H9 (cell line): ENCODE data around the gene GPR141. TPM values are rescaled to one million over a fixed set of nuclear protein-coding genes. Genes with fewer than 3 reads are reported as not detected.

Experiments
- DNase-seq: peaks from one replicate; pipeline ENCODE4 v3.0.0-alpha.2; 2017
- H2AFZ ChIP-seq: one replicate; pipeline ENCODE4 v1.6.1; 2013; ENCODE audit warnings: mild to moderate bottlenecking, low read length, control low read depth, moderate library complexity
- H2AK5ac ChIP-seq: 2 replicates; pipeline ENCODE4 v1.6.1; 2013; ENCODE audit warnings: low read length, control low read depth, mixed read lengths; ENCODE audit not compliant: insufficient read length
- H2BK120ac ChIP-seq: one replicate; pipeline ENCODE4 v1.6.1; 2013; ENCODE audit warnings: low read depth, mild to moderate bottlenecking, low read length, control low read depth, inconsistent platforms; ENCODE audit not compliant: poor library complexity, severe bottlenecking
- H2BK12ac ChIP-seq: 2 replicates; pipeline ENCODE4 v1.6.1; 2013; ENCODE audit warnings: low read length, control low read depth, mixed read lengths, low read depth; ENCODE audit not compliant: insufficient read length
- H2BK15ac ChIP-seq: 2 replicates; pipeline ENCODE4 v1.6.1; 2013; ENCODE audit warnings: low read depth, low read length, control low read depth
- H2BK20ac ChIP-seq: one replicate; pipeline ENCODE4 v1.6.1; 2013; ENCODE audit warnings: low read depth, mild to moderate bottlenecking, low read length, control low read depth, inconsistent platforms; ENCODE audit not compliant: poor library complexity, severe bottlenecking
- H2BK5ac ChIP-seq: 2 replicates; pipeline ENCODE4 v1.6.1; 2013; ENCODE audit warnings: low read length, control low read depth, mixed read lengths; ENCODE audit not compliant: insufficient read length
- H3K14ac ChIP-seq: 2 replicates; pipeline ENCODE4 v1.6.1; 2013; ENCODE audit warnings: low read length, control low read depth; ENCODE audit not compliant: insufficient read depth
- H3K18ac ChIP-seq: 2 replicates; pipeline ENCODE4 v1.6.1; 2013; ENCODE audit warnings: low read depth, mild to moderate bottlenecking, mixed read lengths, low read length, control low read depth; ENCODE audit not compliant: insufficient read length
- H3K23ac ChIP-seq: 2 replicates; pipeline ENCODE4 v1.6.1; 2013; ENCODE audit warnings: low read length, control low read depth, mixed read lengths, low read depth; ENCODE audit not compliant: insufficient read length
- H3K23me2 ChIP-seq: 2 replicates; pipeline ENCODE4 v1.6.1; 2013; ENCODE audit warnings: low read depth, mild to moderate bottlenecking, mixed read lengths, low read length, control low read depth; ENCODE audit not compliant: insufficient read length, poor library complexity, severe bottlenecking
- H3K27ac ChIP-seq: 2 replicates; pipeline ENCODE4 v1.5.1; 2013; ENCODE audit warnings: low read length, control low read depth, mixed read lengths, low read depth; ENCODE audit not compliant: insufficient read length
- H3K27me3 ChIP-seq: 2 replicates; pipeline ENCODE4 v1.6.1; 2013; ENCODE audit warnings: low read length, control low read depth, inconsistent platforms; ENCODE audit not compliant: insufficient read depth
- H3K4ac ChIP-seq: 2 replicates; pipeline ENCODE4 v1.6.1; 2013; ENCODE audit warnings: low read depth, mild to moderate bottlenecking, control low read depth, inconsistent platforms, low read length, moderate library complexity
- H3K4me1 ChIP-seq: 2 replicates; pipeline ENCODE4 v1.6.1; 2013; ENCODE audit warnings: low read length, control low read depth, inconsistent platforms; ENCODE audit not compliant: insufficient read depth
- H3K4me2 ChIP-seq: 2 replicates; pipeline ENCODE4 v1.6.1; 2013; ENCODE audit warnings: low read length, control low read depth, mixed read lengths; ENCODE audit not compliant: insufficient read length, insufficient read depth
- H3K56ac ChIP-seq: 2 replicates; pipeline ENCODE4 v1.6.1; 2013; ENCODE audit warnings: low read depth, mild to moderate bottlenecking, mixed read lengths, low read length, control low read depth; ENCODE audit not compliant: insufficient read length
- H3K79me1 ChIP-seq: 2 replicates; pipeline ENCODE4 v1.6.1; 2013; ENCODE audit warnings: low read depth, mild to moderate bottlenecking, moderate library complexity, low read length, control low read depth, inconsistent platforms; ENCODE audit not compliant: insufficient read depth, poor library complexity, severe bottlenecking
- H3K79me2 ChIP-seq: 2 replicates; pipeline ENCODE4 v1.6.1; 2013; ENCODE audit warnings: low read length, control low read depth, inconsistent platforms; ENCODE audit not compliant: insufficient read depth
- H3K9ac ChIP-seq: 2 replicates; pipeline ENCODE4 v1.6.1; 2013; ENCODE audit warnings: low read length, control low read depth, mixed read lengths; ENCODE audit not compliant: insufficient read length; ENCODE audit errors: extremely low read depth
- H3K9me3 ChIP-seq: one replicate; pipeline ENCODE4 v1.6.1; 2013; ENCODE audit warnings: low read depth, low read length, inconsistent platforms; ENCODE audit not compliant: control insufficient read depth
- H3T11ph ChIP-seq: one replicate; pipeline ENCODE4 v1.6.1; 2013; ENCODE audit warnings: mild to moderate bottlenecking, low read length, control low read depth, inconsistent platforms
- H4K20me1 ChIP-seq: one replicate; pipeline ENCODE4 v1.6.1; 2013; ENCODE audit not compliant: control insufficient read depth, insufficient read length, insufficient read depth
- H4K5ac ChIP-seq: 2 replicates; pipeline ENCODE4 v1.6.1; 2013; ENCODE audit warnings: low read depth, mild to moderate bottlenecking, mixed read lengths, low read length, control low read depth; ENCODE audit not compliant: insufficient read length
- H4K8ac ChIP-seq: replicated peaks from 2 replicates; pipeline ENCODE4 v1.6.1; 2013; ENCODE audit warnings: low read length, control low read depth, mixed read lengths, low read depth; ENCODE audit not compliant: insufficient read length
- H4K91ac ChIP-seq: 2 replicates; pipeline ENCODE4 v1.6.1; 2013; ENCODE audit warnings: low read depth, mild to moderate bottlenecking, moderate library complexity, mixed read lengths, low read length, control low read depth; ENCODE audit not compliant: insufficient read length
- H3K27ac Mint-ChIP-seq, 3 experiments: 2 replicates in 2 of 3; 3 replicates in 1 of 3; pipeline ENCODE4 v1.8.0; 2020 to 2021; ENCODE audit warnings: mixed read lengths in 3 of 3, mild to moderate bottlenecking in 1 of 3, moderate library complexity in 1 of 3
- H3K27me3 Mint-ChIP-seq: 2 replicates; pipeline ENCODE4 v1.8.0; 2021; ENCODE audit warnings: low read depth, mild to moderate bottlenecking, moderate library complexity, mixed read lengths
- H3K36me3 Mint-ChIP-seq, 3 experiments: 2 replicates in 2 of 3; 3 replicates in 1 of 3; pipeline ENCODE4 v1.8.0; 2020 to 2021; ENCODE audit warnings: low read depth in 3 of 3, mixed read lengths in 3 of 3; ENCODE audit not compliant: insufficient read depth in 1 of 3
- H3K4me1 Mint-ChIP-seq, 2 experiments: 2 replicates each; pipeline ENCODE4 v1.8.0; 2020; ENCODE audit warnings: mixed read lengths in 2 of 2
- H3K4me3 Mint-ChIP-seq, 2 experiments: 2 replicates in 1 of 2; 3 replicates in 1 of 2; pipeline ENCODE4 v1.8.0; 2020 to 2021; ENCODE audit warnings: mild to moderate bottlenecking in 2 of 2, mixed read lengths in 2 of 2, moderate library complexity in 1 of 2
- H3K9me3 Mint-ChIP-seq, 2 experiments: 2 replicates in 1 of 2; 3 replicates in 1 of 2; pipeline ENCODE4 v1.8.0; 2020; ENCODE audit warnings: mild to moderate bottlenecking in 2 of 2, mixed read lengths in 2 of 2, moderate library complexity in 1 of 2
- WGBS: extraction: QIAGEN DNeasy Blood & Tissue Kit; methylation state at CpG from one replicate; pipeline ENCODE4 v1.1.7; 2013; ENCODE audit warnings: missing lambda C conversion rate, low lambda C conversion rate, mixed read lengths; ENCODE audit not compliant: insufficient read length; ENCODE audit errors: extremely low coverage; 5-methylcytosine and 5-hydroxymethylcytosine counted together
- total RNA-seq: library from RNA; stranded (reverse); gene quantifications from 2 replicates; pipeline ENCODE4 v1.2.1, GENCODE V29; 2021
- TF ChIP-seq, protein P1 (sequence below): fragments of 200-600 bp; sonication (generic); conservative IDR thresholded peaks from 3 replicates; pipeline ENCODE4 v1.8.0; 2021; ENCODE audit warnings: antibody characterized with exemption, mild to moderate bottlenecking

GPR141 gene
- total RNA-seq, 1 experiment from 2014 or later: 0.50 TPM

DNA sequence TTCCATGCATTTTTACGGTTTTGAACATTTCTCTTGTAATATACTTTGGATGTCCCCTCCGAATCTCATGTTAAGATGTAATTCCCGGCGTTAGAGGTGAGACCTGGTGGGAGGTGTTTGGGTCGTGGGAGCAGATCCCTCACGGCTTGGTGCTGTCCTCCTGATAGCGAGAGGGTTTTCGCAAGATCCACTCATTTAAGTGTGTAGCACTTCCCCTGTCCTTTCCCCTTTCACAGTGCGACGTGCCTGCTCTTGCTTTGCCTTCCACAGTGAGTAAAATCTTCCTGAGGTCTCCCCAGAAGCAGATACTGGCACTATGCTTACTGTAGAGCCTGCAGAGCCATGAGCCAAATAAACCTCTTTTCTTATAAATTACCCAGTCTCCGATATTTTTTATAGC, 6.6 kb downstream of the GPR141 start:
- H3K4me1 Mint-ChIP-seq: peaks cover 15% of the 10 kb centered on the region in 2 experiments
- Histone ChIP-seq H3K18ac (no peak overlapping the region), H3K56ac (no peak overlapping the region), H3T11ph (no peak overlapping the region), H3K23me2 (no peaks in the 10 kb centered on the region), H3K4me2 (no peak overlapping the region), H2BK15ac (no peak overlapping the region), H2BK12ac (no peak overlapping the region), H3K79me2 (no peaks in the 10 kb centered on the region), H2BK5ac (no peak overlapping the region), H2AK5ac (no peak overlapping the region), H3K14ac (no peak overlapping the region), H3K9ac (no peak overlapping the region), H3K27me3 (no peaks in the 10 kb centered on the region), H3K4ac (no peak overlapping the region), H3K79me1 (no peaks in the 10 kb centered on the region), H2BK120ac (no peak overlapping the region), H2AFZ (no peak overlapping the region), H3K9me3 (no peaks in the 10 kb centered on the region), H3K4me1 (0 out of 2 replicates have a peak, but pooled peaks cover 3% of the 10 kb centered on the region), H3K23ac (no peak overlapping the region), H4K5ac (no peak overlapping the region), H4K91ac (no peak overlapping the region), H4K20me1 (no peaks in the 10 kb centered on the region), H2BK20ac (no peak overlapping the region), H3K27ac (no peak overlapping the region), H4K8ac (no peak overlapping the region)
- H3K36me3 Mint-ChIP-seq: no peaks in the 10 kb centered on the region; a peak in 1 of 7 replicates
- no CpG with 5 or more reads among the region's 11 CpGs for WGBS
- no peak overlapping the region for H3K27ac Mint-ChIP-seq
- H3K4me3 Mint-ChIP-seq: no peak overlapping the region
- TF ChIP-seq, protein P1, sequence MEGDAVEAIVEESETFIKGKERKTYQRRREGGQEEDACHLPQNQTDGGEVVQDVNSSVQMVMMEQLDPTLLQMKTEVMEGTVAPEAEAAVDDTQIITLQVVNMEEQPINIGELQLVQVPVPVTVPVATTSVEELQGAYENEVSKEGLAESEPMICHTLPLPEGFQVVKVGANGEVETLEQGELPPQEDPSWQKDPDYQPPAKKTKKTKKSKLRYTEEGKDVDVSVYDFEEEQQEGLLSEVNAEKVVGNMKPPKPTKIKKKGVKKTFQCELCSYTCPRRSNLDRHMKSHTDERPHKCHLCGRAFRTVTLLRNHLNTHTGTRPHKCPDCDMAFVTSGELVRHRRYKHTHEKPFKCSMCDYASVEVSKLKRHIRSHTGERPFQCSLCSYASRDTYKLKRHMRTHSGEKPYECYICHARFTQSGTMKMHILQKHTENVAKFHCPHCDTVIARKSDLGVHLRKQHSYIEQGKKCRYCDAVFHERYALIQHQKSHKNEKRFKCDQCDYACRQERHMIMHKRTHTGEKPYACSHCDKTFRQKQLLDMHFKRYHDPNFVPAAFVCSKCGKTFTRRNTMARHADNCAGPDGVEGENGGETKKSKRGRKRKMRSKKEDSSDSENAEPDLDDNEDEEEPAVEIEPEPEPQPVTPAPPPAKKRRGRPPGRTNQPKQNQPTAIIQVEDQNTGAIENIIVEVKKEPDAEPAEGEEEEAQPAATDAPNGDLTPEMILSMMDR: no peak
- no peaks in the 10 kb centered on the region for H3K27me3 Mint-ChIP-seq
- H3K9me3 Mint-ChIP-seq: peaks cover 4 to 10% of the 10 kb centered on the region in 2 experiments; a peak in 4 of 5 replicates
- no peak for DNase-seq
